Caco-2 (cell line): ENCODE measurements around the gene MEX3C. TPM values are rescaled to one million over a fixed set of nuclear protein-coding genes. Genes with fewer than 3 reads are reported as not detected.

Experiments used
- BruUV-seq: library from RNA; stranded (reverse); fragments of 400-500 nt; replicated peaks from 2 replicates; lab custom pipeline; 2021; lab: Mats Ljungman, UMichigan
- CTCF ChIA-PET: fragments of 300-600 bp; sonication (Branson Sonifier 250); formaldehyde crosslinking; loops from one replicate; lab custom pipeline; 2022; ENCODE audit warnings: antibody characterized with exemption; lab: Charles Lee
- POLR2A ChIA-PET: fragments of 300-600 bp; sonication (Branson Sonifier 250); formaldehyde crosslinking; loops from one replicate; lab custom pipeline; 2022; ENCODE audit warnings: antibody characterized with exemption; lab: Charles Lee
- DNase-seq, 2 experiments: peaks; one replicate each; pipeline versions ENCODE4 v3.0.0 to v3.0.0-alpha.2; 2020 to 2022
- H3K27me3 ChIP-seq: replicated peaks from 2 replicates; pipeline ENCODE4 v1.6.0; 2011; ENCODE audit warnings: low read length; ENCODE audit not compliant: control insufficient read depth, insufficient read depth
- H3K36me3 ChIP-seq: 2 replicates; pipeline ENCODE4 v1.5.1; 2011; ENCODE audit warnings: low read length; ENCODE audit not compliant: control insufficient read depth, insufficient read depth
- H3K4me1 ChIP-seq: fragments of 250-450 bp; sonication (Bioruptor Pico); 2 replicates; pipeline ENCODE4 v1.5.1; 2020; ENCODE audit warnings: mild to moderate bottlenecking
- H3K4me3 ChIP-seq: 2 replicates; pipeline ENCODE4 v1.5.1; 2011; ENCODE audit warnings: low read depth, mild to moderate bottlenecking, control low read depth, low read length
- H3K9me3 ChIP-seq: fragments of 250-450 bp; sonication (Bioruptor Pico); 2 replicates; pipeline ENCODE4 v1.5.1; 2020; ENCODE audit warnings: mild to moderate bottlenecking, moderate library complexity
- H3K27ac Mint-ChIP-seq: one replicate; pipeline ENCODE4 v1.8.0; 2022; ENCODE audit warnings: mixed read lengths; ENCODE audit not compliant: unreplicated experiment
- H3K27me3 Mint-ChIP-seq: one replicate; pipeline ENCODE4 v1.8.0; 2022; ENCODE audit warnings: mixed read lengths; ENCODE audit not compliant: insufficient read depth, unreplicated experiment
- H3K36me3 Mint-ChIP-seq: one replicate; pipeline ENCODE4 v1.8.0; 2022; ENCODE audit warnings: mild to moderate bottlenecking, mixed read lengths; ENCODE audit not compliant: insufficient read depth, unreplicated experiment
- H3K4me1 Mint-ChIP-seq: one replicate; pipeline ENCODE4 v1.8.0; 2022; ENCODE audit warnings: low read depth, mixed read lengths; ENCODE audit not compliant: unreplicated experiment
- H3K4me3 Mint-ChIP-seq: one replicate; pipeline ENCODE4 v1.8.0; 2022; ENCODE audit warnings: mild to moderate bottlenecking, moderate library complexity, mixed read lengths; ENCODE audit not compliant: unreplicated experiment
- H3K9me3 Mint-ChIP-seq: one replicate; pipeline ENCODE4 v1.8.0; 2022; ENCODE audit warnings: mixed read lengths; ENCODE audit not compliant: unreplicated experiment
- intact Hi-C: fragments of 100-400 bp; cut with micrococcal nuclease; formaldehyde crosslinking; loops from one replicate; pipeline ENCODE4 v1.10.0; 2022; ENCODE audit not compliant: unreplicated experiment
- total RNA-seq: library from RNA; stranded (reverse); gene quantifications from 2 replicates; pipeline ENCODE4 v1.2.3, GENCODE V29; 2022
- TF ChIP-seq, protein P1 (sequence below), 2 experiments: fragments of 200-600 bp in 1 of 2; IDR thresholded peaks; 1 replicate in 1 of 2; 2 replicates in 1 of 2; pipeline versions ENCODE4 v1.5.1 to v1.8.0; 2011 to 2022; ENCODE audit warnings: antibody characterized with exemption in 1 of 2, control low read depth in 1 of 2, inconsistent platforms in 1 of 2, low read depth in 1 of 2, low read length in 1 of 2, mild to moderate bottlenecking in 1 of 2, moderate library complexity in 1 of 2; ENCODE audit not compliant: insufficient read depth in 1 of 2, severe bottlenecking in 1 of 2, unreplicated experiment in 1 of 2

MEX3C gene
- total RNA-seq, 1 experiment from 2014 or later, result 47.0 TPM

DNA sequence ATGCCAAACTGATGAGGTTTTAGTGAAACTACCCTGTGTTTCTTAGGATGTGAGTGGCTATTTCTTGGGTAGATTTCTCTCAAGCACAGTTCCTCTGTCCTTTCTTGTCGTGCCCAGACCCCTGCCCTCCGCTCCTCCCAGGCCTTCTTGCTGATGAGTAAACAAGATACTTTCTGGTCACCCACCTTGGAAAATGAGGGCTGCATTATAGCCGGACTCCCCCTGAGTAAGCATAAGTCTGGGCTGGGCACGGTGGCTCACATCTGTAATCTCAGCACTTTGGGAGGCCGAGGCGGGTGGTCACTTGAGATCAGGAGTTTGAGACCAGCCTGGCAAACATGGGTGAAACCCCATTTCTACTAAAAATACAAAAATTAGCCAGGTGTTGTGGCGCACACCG is 58.5 kb downstream of the MEX3C start:
- TF ChIP-seq, protein P1, sequence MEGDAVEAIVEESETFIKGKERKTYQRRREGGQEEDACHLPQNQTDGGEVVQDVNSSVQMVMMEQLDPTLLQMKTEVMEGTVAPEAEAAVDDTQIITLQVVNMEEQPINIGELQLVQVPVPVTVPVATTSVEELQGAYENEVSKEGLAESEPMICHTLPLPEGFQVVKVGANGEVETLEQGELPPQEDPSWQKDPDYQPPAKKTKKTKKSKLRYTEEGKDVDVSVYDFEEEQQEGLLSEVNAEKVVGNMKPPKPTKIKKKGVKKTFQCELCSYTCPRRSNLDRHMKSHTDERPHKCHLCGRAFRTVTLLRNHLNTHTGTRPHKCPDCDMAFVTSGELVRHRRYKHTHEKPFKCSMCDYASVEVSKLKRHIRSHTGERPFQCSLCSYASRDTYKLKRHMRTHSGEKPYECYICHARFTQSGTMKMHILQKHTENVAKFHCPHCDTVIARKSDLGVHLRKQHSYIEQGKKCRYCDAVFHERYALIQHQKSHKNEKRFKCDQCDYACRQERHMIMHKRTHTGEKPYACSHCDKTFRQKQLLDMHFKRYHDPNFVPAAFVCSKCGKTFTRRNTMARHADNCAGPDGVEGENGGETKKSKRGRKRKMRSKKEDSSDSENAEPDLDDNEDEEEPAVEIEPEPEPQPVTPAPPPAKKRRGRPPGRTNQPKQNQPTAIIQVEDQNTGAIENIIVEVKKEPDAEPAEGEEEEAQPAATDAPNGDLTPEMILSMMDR (IDR thresholded peaks at IDR 0.05; ENCODE audit: insufficient read depth in 1 of 2, low read depth in 1 of 2, low read length in 1 of 2, severe bottlenecking in 1 of 2, unreplicated experiment in 1 of 2), result no peak
- Mint-ChIP-seq H3K27me3 (no peaks in the 10 kb centered on the region), H3K4me1 (no peaks in the 10 kb centered on the region), H3K9me3 (no peaks in the 10 kb centered on the region), H3K27ac (no peak overlapping the region), H3K36me3 (no peaks in the 10 kb centered on the region), H3K4me3 (no peak overlapping the region)
- no TSS peak for BruUV-seq
- DNase-seq, result no peak
- ChIA-PET POLR2A (no interaction called here), CTCF (no interaction called here)
- intact Hi-C loops, result loop anchor here (5.0 to 10.0 kb wide), 2 partner anchors 53 to 396 kb away; no protein-coding TSS in a partner anchor
- Histone ChIP-seq H3K9me3 (no peaks in the 10 kb centered on the region), H3K4me3 (no peak overlapping the region), H3K4me1 (no peaks in the 10 kb centered on the region), H3K36me3 (no peaks in the 10 kb centered on the region), H3K27me3 (no peaks in the 10 kb centered on the region)

DNA sequence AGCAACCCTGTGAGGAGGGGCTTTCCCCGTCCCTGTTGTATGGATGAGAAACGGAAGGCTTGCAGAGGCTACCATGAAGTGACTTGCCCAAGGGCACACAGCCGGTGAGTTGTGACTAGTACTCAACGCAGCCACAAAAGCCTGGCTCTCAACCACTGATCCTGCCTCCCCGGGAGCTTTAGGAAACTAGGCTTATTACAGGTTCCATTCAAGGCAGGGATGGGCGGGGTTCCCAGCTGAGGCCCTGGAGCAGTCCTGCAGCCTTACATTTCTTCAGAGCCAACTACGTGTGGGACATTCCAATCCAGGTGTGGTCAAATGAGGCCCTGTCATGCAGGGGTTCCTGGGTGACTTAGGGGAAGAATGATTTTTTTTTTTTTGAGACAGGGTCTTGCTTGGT is 59.6 kb downstream of the MEX3C start:
- BruUV-seq, result no TSS peak
- H3K36me3 ChIP-seq, result no peaks in the 10 kb centered on the region
- TF ChIP-seq, protein P1 (IDR thresholded peaks at IDR 0.05; ENCODE audit: insufficient read depth in 1 of 2, low read depth in 1 of 2, low read length in 1 of 2, severe bottlenecking in 1 of 2, unreplicated experiment in 1 of 2), result no peak
- no peaks in the 10 kb centered on the region for H3K9me3 Mint-ChIP-seq
- H3K27me3 Mint-ChIP-seq, result no peaks in the 10 kb centered on the region
- H3K9me3 ChIP-seq, result no peaks in the 10 kb centered on the region
- H3K4me3 Mint-ChIP-seq, result no peak overlapping the region
- intact Hi-C loops, result loop anchor here (5.0 to 10.0 kb wide), 2 partner anchors 54 to 397 kb away; no protein-coding TSS in a partner anchor
- ChIA-PET POLR2A (interaction anchor here (0.6 kb wide), 1 partner anchor 291 kb away, joined by 3 read pairs; no protein-coding TSS in a partner anchor), CTCF (no interaction called here)
- DNase-seq, result peak; percentile 7 to 42
- no peak overlapping the region for H3K27ac Mint-ChIP-seq
- H3K4me1 Mint-ChIP-seq, result no peaks in the 10 kb centered on the region
- H3K4me3 ChIP-seq, result no peak overlapping the region
- no peaks in the 10 kb centered on the region for H3K4me1 ChIP-seq
- H3K36me3 Mint-ChIP-seq, result no peaks in the 10 kb centered on the region
- H3K27me3 ChIP-seq, result no peaks in the 10 kb centered on the region

DNA sequence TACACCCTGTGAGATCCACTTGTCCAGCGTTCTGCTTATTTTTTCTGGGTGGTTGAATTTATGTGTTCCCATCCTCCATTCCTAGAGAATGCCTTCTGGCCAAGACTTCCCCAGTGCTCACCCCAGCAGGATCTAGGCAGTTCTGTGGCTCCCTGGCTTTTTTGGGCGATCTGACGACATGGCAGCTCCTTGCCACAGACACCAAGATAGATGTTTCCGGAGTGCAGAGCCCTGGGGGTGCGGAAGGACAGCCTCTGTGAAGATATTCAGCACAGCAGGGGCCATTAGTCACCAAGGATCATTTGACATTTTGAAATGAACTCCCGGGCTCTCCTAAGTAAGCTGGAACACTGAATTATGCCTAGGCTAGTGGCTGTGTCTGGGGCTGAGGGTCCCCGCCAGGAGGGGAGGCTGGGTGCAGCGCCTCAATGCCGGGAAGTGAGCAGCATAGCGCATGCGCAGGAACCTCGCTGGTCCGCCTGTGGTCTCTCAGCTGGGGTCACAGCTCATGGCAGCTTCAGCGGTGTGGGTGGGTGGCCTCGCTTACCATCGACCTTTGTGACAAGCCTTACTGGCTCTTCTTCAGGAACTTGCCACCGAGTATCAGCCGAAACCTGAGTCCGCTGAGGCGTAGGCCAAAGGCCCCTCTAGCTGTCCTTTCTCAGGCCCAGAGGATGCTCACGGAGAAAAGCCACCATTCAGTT is 60.3 kb downstream of the MEX3C start:
- H3K36me3 ChIP-seq, result no peaks in the 10 kb centered on the region
- H3K9me3 Mint-ChIP-seq, result no peaks in the 10 kb centered on the region
- no peaks in the 10 kb centered on the region for H3K27me3 Mint-ChIP-seq
- no peaks in the 10 kb centered on the region for H3K9me3 ChIP-seq
- no peak for DNase-seq
- BruUV-seq, result no TSS peak
- intact Hi-C loops, result loop anchor here (5.0 to 10.0 kb wide), 2 partner anchors 55 to 398 kb away; no protein-coding TSS in a partner anchor
- POLR2A ChIA-PET, result no interaction called here
- no peaks in the 10 kb centered on the region for H3K36me3 Mint-ChIP-seq
- H3K27me3 ChIP-seq, result no peaks in the 10 kb centered on the region
- CTCF ChIA-PET, result no interaction called here
- H3K4me1 ChIP-seq, result no peaks in the 10 kb centered on the region
- H3K4me3 ChIP-seq, result no peak overlapping the region
- H3K4me3 Mint-ChIP-seq, result no peak overlapping the region
- TF ChIP-seq, protein P1 (IDR thresholded peaks at IDR 0.05; ENCODE audit: insufficient read depth in 1 of 2, low read depth in 1 of 2, low read length in 1 of 2, severe bottlenecking in 1 of 2, unreplicated experiment in 1 of 2), result no peak
- H3K4me1 Mint-ChIP-seq, result no peaks in the 10 kb centered on the region
- no peak overlapping the region for H3K27ac Mint-ChIP-seq
